Peyer's patch (tissue), 4 donors: ENCODE measurements around the gene MYO1D. TPM values are rescaled to one million over a fixed set of nuclear protein-coding genes. Genes with fewer than 3 reads are reported as not detected.

Source experiments
- DNase-seq, 3 donors: peaks; one replicate each; pipeline ENCODE4 v3.0.0-alpha.2; 2017 to 2019
- H3K27ac ChIP-seq, 4 donors: fragments of 200-600 bp; sonication (generic); one replicate each; pipeline ENCODE4 v1.5.1; 2016 to 2019
- H3K27me3 ChIP-seq, 2 donors: fragments of 200-600 bp; sonication (generic); one replicate each; pipeline ENCODE4 v1.5.1; 2019
- H3K36me3 ChIP-seq, 3 donors: fragments of 200-600 bp; sonication (generic); one replicate each; pipeline ENCODE4 v1.5.1; 2016 to 2019
- H3K4me1 ChIP-seq, 4 donors: fragments of 200-600 bp; sonication (generic); one replicate each; pipeline ENCODE4 v1.5.1; 2016 to 2019
- H3K4me3 ChIP-seq, 4 donors: fragments of 200-600 bp; sonication (generic); 1 replicate in 3 of 4; 2 replicates in 1 of 4; pipeline ENCODE4 v1.5.1; 2016 to 2019; ENCODE audit warnings: mild to moderate bottlenecking in 1 of 4
- H3K9me3 ChIP-seq, 4 donors: fragments of 200-600 bp; sonication (generic); one replicate each; pipeline ENCODE4 v1.5.1; 2016 to 2019; ENCODE audit warnings: mild to moderate bottlenecking in 1 of 4
- POLR2A ChIP-seq, 2 donors: fragments of 450-650 bp; IDR thresholded peaks; one replicate each; pipeline ENCODE4 v1.5.1; 2017; ENCODE audit warnings: antibody characterized with exemption in 2 of 2, mild to moderate bottlenecking in 2 of 2, moderate library complexity in 2 of 2
- total RNA-seq, 4 donors: library from RNA; depleted of rRNA; stranded (reverse); fragments of >200 nt; gene quantifications; one replicate each; pipeline ENCODE4 v1.1.0, GENCODE V29; 2016
- TF ChIP-seq, protein P1 (sequence below), 6 experiments: fragments of 450-650 bp in 4 of 6; fragments of 200-600 bp in 2 of 6; sonication (generic) in 1 of 6; IDR thresholded peaks; one replicate each; pipeline ENCODE4 v1.5.1; 2017 to 2019; ENCODE audit warnings: antibody characterized with exemption in 6 of 6, mild to moderate bottlenecking in 3 of 6, moderate library complexity in 1 of 6

MYO1D gene
- total RNA-seq, 4 donors from 2014 or later, result 148 to 340 (median 328) TPM

- Histone ChIP-seq H3K4me3 (no peak overlapping the region), H3K27ac (no peak overlapping the region), H3K9me3 (no peaks in the 10 kb centered on the region), H3K36me3 (no peaks in the 10 kb centered on the region), H3K27me3 (no peaks in the 10 kb centered on the region), H3K4me1 (no peaks in the 10 kb centered on the region)
- no peak for DNase-seq
- TF ChIP-seq POLR2A (IDR thresholded peaks at IDR 0.05), result no peak
- TF ChIP-seq, protein P1, sequence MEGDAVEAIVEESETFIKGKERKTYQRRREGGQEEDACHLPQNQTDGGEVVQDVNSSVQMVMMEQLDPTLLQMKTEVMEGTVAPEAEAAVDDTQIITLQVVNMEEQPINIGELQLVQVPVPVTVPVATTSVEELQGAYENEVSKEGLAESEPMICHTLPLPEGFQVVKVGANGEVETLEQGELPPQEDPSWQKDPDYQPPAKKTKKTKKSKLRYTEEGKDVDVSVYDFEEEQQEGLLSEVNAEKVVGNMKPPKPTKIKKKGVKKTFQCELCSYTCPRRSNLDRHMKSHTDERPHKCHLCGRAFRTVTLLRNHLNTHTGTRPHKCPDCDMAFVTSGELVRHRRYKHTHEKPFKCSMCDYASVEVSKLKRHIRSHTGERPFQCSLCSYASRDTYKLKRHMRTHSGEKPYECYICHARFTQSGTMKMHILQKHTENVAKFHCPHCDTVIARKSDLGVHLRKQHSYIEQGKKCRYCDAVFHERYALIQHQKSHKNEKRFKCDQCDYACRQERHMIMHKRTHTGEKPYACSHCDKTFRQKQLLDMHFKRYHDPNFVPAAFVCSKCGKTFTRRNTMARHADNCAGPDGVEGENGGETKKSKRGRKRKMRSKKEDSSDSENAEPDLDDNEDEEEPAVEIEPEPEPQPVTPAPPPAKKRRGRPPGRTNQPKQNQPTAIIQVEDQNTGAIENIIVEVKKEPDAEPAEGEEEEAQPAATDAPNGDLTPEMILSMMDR (IDR thresholded peaks at IDR 0.05), result no peak
Measured at GRCh38 chr17:32810690-32811089, 66.2 kb downstream of the MYO1D start.

DNA sequence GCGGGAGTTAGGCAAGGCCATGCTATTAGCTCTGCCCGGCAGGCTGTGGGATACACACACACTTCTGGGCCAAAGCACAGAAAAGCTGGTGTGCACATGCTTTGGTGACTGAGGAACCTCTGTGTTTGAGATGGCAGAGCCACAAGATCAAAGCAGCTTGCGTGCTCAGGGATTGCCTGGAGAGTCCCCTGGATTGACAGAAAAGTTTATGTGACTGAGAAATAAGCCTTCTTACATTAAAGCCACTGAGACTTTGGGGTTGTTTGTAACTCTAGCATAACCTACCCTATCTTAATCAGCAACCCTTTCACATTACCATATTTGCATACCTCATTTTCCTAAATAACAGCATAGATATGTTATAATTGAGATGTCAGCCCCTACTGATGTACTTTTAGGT lies 69.3 kb downstream of the MYO1D start:
- no peak for TF ChIP-seq POLR2A (IDR thresholded peaks at IDR 0.05)
- TF ChIP-seq, protein P1 (IDR thresholded peaks at IDR 0.05), result no peak
- Histone ChIP-seq H3K4me3 (no peak overlapping the region), H3K9me3 (no peaks in the 10 kb centered on the region), H3K27me3 (no peaks in the 10 kb centered on the region), H3K27ac (no peak overlapping the region), H3K36me3 (no peaks in the 10 kb centered on the region), H3K4me1 (no peaks in the 10 kb centered on the region)
- no peak for DNase-seq

- DNase-seq, result no peak
- TF ChIP-seq POLR2A (IDR thresholded peaks at IDR 0.05), result no peak
- TF ChIP-seq, protein P1 (IDR thresholded peaks at IDR 0.05), result no peak
- Histone ChIP-seq H3K9me3 (no peaks in the 10 kb centered on the region), H3K4me3 (no peak overlapping the region), H3K27me3 (no peaks in the 10 kb centered on the region), H3K36me3 (no peaks in the 10 kb centered on the region), H3K4me1 (no peaks in the 10 kb centered on the region), H3K27ac (no peak overlapping the region)
Measured at GRCh38 chr17:32806646-32807045, 70.3 kb downstream of the MYO1D start.

DNA sequence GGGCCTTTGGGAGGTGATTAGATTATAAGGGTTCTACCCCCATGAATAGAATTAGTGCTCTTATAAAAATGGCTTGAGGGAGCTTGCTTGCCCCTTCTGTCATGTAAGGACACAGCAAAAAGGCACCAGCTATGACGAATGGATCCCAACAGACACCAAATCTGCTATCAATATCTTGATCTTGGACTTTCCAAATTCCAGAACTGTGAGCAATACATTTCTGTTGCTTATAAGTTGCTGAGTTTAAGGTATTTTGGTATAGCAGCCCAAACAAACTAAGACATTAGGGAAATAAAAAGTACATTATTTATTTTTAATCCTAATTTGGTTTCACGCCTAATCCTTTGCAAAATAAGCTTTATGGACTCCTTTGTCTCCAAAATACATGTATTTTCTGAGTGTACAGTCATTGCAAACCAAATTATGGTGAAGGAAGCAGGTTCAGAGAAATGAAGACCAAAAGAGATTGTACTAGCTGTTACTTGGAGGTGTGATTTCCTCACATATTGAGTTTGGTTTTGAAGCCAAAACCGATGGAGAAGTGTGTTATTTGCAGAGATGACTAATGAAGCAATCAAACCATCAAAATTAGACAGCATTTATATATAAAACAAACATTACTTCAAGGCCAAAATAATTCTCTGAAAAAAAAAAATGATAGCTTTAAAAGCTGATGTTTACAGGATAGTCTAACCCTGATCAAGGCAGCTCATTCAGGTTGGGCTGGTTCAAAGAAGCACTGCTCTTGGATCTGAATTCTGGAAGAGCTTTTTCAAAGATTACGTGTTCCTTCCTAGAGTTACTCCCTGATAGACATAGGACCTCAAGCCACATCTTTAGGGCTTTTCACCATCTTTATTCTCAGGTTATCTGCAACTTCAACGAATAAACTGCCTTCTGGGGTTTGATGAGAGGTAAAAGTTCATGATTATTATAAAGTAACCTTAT lies 71.6 kb downstream of the MYO1D start:
- Histone ChIP-seq H3K27me3 (no peaks in the 10 kb centered on the region), H3K36me3 (no peaks in the 10 kb centered on the region), H3K4me1 (no peaks in the 10 kb centered on the region), H3K9me3 (no peaks in the 10 kb centered on the region), H3K27ac (no peak overlapping the region), H3K4me3 (no peak overlapping the region)
- no peak for DNase-seq
- TF ChIP-seq, protein P1 (IDR thresholded peaks at IDR 0.05), result no peak
- no peak for TF ChIP-seq POLR2A (IDR thresholded peaks at IDR 0.05)

DNA sequence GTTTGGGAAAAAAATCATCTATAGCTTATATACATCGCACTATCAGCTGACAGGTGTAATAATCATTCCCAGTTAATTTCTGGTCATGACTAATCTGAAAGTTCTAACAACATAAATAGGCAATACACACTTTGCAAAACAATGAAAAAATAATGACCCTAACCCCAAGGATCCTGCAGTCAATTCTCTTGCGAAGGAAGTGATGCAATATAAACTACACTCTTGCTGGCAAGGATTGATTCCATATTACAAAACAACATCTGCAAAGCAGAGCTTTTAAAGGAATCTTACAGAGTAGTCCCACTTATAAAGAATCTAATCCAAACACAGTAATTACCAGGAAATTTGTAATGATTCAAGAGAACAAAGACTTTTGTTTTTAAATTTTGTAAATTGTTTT lies 73.4 kb downstream of the MYO1D start:
- no peak for DNase-seq
- Histone ChIP-seq H3K36me3 (no peaks in the 10 kb centered on the region), H3K27ac (no peak overlapping the region), H3K4me3 (no peak overlapping the region), H3K27me3 (no peaks in the 10 kb centered on the region), H3K4me1 (no peaks in the 10 kb centered on the region), H3K9me3 (no peaks in the 10 kb centered on the region)
- TF ChIP-seq, protein P1 (IDR thresholded peaks at IDR 0.05), result no peak
- TF ChIP-seq POLR2A (IDR thresholded peaks at IDR 0.05), result no peak
